GM03348 (cell line): Measurements from ENCODE around the gene MTNR1B.

Source experiments
- DNase-seq: peaks from one replicate; pipeline ENCODE4 v3.0.0; 2012; ENCODE audit warnings: low spot score

Gene MTNR1B

GRCh38 chr11:92978271-92979111 is 9.0 kb downstream of the MTNR1B start:
- DNase-seq, result peak; percentile 28

- peak; percentile 55 for DNase-seq
These were observed 9.7 kb downstream of the MTNR1B start for GRCh38 chr11:92979176-92979575.

- DNase-seq, result no peak
These were observed 10.9 kb downstream of the MTNR1B start for GRCh38 chr11:92980312-92980711.

GRCh38 chr11:92981508-92982043 is 12.1 kb downstream of the MTNR1B start:
- DNase-seq, result no peak

GRCh38 chr11:92986585-92986984 is 17.1 kb downstream of the MTNR1B start:
- DNase-seq, result no peak

- no peak for DNase-seq
These were observed 23.6 kb downstream of the MTNR1B start for GRCh38 chr11:92993004-92993403.

- DNase-seq, result peak; percentile 63
These were observed 31.3 kb downstream of the MTNR1B start for GRCh38 chr11:93000511-93001476.

GRCh38 chr11:93001806-93002205 is 32.4 kb downstream of the MTNR1B start:
- DNase-seq, result no peak

GRCh38 chr11:93002380-93002779 is 32.9 kb downstream of the MTNR1B start:
- no peak for DNase-seq

GRCh38 chr11:93005239-93005638 is 35.8 kb downstream of the MTNR1B start:
- DNase-seq, result peak; percentile 36

GRCh38 chr11:93013646-93014045 is 44.2 kb downstream of the MTNR1B start:
- DNase-seq, result no peak

- DNase-seq, result no peak
These were observed 47.1 kb downstream of the MTNR1B start for GRCh38 chr11:93016595-93016994.

GRCh38 chr11:93017821-93018690 is 48.6 kb downstream of the MTNR1B start:
- DNase-seq, result peak; percentile 50

GRCh38 chr11:93020248-93021046 is 51.0 kb downstream of the MTNR1B start:
- peak; percentile 46 for DNase-seq

- no peak for DNase-seq
These were observed 54.9 kb downstream of the MTNR1B start for GRCh38 chr11:93024369-93024768.

GRCh38 chr11:93025558-93026255 is 56.3 kb downstream of the MTNR1B start:
- no peak for DNase-seq

GRCh38 chr11:93028960-93029522 is 59.6 kb downstream of the MTNR1B start:
- no peak for DNase-seq

- DNase-seq, result no peak
These were observed 61.9 kb downstream of the MTNR1B start for GRCh38 chr11:93031386-93031785.
